GM19023 (cell line): ENCODE data around the gene CYB561.
"Not testable (repeated sequence)": the region's sequence is repeated elsewhere in the genome, so short reads cannot be mapped to it uniquely, and the experiment has no call there.

Experiments
- ATAC-seq: cut with Tn5 transposase; IDR thresholded peaks from one replicate; pipeline ENCODE4 v1.9.1; 2021; ENCODE audit warnings: mild to moderate bottlenecking, moderate library complexity; ENCODE audit not compliant: unreplicated experiment

The CYB561 gene

DNA sequence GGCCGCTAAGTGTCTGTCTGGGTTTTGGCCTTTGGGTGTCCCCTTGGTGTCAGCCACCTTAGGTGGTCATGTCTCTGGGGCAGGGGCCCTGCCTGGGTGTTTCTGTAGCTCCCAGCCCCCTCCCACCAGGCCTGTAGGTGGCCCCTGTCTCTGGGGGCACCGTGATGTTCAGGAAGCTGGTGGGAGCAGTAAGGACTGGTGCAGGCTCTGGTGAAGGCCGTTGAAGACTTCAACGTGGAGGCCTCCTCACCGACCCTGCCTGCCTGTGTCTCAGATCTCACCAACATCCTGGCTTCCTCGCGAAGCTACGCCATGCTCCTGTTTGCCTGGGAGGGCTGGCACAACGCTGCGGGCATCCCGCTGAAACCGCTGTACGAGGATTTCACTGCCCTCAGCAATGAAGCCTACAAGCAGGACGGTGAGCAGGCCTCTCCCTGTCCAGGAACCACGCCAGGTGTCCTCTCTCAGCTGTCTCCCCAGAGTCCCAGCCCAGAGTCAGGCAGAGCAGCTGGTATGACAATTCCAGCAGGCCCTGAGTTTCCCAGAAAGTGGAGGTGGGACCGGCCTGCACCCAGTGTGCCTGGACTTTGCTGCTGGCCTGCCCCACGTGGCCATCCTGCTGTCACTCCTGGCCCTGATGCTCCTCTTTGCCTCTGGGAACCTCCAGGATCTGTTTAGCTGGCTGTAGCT, 33.5 kb upstream of the CYB561 start:
- no peak for ATAC-seq

DNA sequence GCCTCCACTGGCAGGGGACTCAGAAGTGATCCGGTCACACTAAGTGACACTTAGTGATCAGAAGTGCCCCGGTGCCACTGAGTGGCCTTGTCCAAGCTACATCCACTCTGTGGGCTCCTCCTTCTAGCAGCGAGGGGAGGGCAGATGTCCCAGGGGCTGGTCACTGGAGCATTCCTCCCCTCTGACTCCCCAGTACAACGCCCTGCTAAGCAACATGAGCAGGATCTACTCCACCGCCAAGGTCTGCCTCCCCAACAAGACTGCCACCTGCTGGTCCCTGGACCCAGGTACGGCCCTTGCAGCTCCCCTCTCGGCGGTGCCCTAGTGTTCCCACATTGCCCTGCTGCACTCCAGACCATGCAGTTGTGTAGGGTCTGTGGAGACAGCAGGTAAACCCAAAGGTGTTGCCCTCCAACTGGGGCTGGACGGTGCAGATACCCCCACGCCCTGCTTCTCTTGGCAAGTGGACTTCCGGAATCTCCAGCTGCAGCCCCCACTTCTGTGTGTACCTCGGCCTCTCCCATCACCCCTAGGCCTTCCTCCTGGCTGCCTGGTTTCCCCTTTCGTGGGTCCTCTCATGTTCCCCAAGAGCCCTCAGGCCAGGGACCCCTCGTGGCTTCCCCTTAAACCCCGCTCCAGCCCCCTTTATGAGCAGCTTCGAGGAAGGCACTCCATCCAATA, 32.8 kb upstream of the CYB561 start:
- peak; percentile 65 for ATAC-seq

DNA sequence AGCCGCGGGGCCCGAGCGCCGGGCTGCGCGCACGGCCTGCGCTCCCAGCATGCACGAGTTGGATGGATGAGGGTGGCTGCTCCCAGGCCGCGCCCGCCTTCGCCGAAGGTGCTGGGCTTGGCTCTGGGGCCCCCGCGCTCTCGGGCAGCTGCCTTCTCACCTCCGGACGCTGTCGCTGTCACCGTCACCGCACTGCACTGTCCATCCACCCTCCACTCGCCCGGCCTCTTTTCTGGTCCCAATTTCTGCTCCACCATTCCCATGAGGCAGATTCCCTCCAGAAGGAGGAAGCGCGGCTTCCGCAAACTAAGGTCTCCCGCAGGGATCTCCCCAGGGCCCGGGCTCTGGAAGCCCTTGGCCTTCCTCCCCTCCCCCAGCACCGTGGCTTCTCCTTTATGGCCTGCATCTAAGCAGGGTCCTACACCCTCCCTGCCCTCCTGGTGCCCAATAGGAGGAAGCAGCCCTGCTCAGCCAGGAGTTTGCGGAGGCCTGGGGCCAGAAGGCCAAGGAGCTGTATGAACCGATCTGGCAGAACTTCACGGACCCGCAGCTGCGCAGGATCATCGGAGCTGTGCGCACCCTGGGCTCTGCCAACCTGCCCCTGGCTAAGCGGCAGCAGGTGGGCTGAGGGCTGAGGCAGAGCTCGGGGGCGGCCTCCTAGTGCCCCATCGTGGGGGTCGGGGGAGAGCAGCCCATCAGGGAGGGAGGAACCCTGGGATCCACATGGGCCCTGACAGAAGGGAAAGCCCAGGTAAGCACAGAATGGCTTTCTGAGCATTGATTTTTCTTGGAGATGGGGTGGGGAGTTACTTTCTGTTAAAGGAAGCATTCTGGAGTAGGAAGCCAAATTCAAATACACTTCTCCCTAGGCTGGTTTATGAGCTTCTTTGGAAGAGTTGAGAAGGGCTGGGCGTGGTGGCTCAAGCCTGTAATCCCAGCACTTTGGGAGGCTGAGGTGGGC, 31.7 kb upstream of the CYB561 start:
- ATAC-seq = no peak

DNA sequence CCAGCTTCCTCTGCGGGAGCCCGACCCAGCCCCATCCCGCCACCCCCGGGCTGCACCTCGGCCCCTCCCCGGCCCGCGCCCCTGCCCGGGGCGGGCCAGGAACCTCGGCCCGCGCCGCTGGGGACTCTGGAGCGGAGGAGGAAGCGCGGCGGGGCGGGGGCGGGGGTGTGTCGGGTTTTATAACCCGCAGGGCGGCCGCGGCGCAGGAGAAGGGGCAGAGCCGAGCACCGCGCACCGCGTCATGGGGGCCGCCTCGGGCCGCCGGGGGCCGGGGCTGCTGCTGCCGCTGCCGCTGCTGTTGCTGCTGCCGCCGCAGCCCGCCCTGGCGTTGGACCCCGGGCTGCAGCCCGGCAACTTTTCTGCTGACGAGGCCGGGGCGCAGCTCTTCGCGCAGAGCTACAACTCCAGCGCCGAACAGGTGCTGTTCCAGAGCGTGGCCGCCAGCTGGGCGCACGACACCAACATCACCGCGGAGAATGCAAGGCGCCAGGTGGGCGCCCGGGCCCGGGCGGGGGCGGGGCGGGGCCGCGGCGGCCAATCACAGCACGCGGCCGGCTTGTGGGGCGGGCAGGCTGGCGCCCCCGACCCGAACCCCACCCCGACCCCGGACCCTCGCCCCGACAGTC, 30.9 kb upstream of the CYB561 start, which contains the start of gene ACE:
Gene ACE, plus strand, starts transcription at position 208 of the 626 bp plus-strand sequence. Its CDS starts 34 bp downstream, at position 242.
- no peak for ATAC-seq

DNA sequence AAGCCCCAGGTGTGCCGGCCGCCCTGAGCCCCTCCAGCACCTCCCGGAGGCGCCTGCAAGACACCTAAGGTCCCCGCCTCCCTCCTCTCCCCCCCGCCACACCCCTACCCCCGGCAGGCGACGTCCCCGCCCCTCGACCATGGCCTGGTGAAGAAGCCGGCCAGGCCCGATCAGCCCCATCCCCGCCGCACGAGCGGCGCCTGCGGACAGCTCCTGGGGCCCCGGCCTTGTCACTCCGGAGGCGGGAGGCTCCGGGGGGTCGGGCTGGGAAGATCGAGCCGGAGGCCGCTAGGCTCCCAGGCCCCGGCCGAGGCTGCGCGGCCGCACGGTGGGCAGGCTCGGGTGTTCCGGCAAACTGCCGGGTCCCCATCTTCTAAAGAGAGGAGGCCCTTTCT, 30.4 kb upstream of the CYB561 start:
- ATAC-seq = no peak

DNA sequence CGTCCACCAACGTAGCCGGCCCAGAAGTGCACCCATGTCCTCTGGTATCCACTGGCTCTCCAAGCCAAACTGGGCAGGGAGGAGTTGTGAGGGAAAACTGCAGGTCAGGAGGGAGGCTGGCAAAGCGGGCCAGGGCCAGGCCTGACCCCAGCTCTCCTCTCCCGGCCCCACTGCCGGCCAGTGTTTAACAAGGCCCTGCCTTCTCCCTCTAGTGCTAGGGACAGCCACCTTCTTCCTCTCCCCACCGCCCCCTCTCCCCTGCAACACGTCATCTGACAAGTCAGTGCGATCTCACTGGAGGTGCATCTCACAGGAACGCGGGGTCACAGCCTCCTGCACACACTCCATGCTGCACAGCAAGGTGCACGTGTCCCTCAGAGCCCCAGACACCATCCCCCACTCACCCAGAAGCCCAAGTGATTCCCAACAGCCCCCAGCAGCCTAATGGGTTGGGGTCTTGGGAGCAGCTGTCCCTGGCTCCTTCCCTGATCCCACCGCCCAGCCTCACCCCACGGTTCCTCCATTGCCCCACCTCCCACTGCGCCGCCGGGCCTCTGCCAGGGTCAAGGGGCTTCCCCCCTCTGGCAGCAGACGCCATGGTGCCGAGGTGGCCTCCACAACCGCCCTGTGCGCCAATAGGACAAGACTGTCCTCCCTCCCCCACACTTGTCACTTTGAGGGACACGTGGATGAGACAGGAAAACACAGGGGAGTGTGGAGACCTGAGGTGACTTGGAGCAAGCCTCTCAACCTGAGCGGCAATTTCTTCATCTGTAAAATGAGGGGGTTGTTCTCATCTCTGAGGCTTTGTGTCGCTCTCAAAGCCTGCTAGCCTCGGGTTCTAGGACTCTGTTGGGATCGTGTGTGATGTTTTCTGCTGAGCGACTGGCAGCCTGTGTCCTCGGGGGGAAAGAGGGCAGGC, 29.6 kb upstream of the CYB561 start:
- no peak for ATAC-seq

DNA sequence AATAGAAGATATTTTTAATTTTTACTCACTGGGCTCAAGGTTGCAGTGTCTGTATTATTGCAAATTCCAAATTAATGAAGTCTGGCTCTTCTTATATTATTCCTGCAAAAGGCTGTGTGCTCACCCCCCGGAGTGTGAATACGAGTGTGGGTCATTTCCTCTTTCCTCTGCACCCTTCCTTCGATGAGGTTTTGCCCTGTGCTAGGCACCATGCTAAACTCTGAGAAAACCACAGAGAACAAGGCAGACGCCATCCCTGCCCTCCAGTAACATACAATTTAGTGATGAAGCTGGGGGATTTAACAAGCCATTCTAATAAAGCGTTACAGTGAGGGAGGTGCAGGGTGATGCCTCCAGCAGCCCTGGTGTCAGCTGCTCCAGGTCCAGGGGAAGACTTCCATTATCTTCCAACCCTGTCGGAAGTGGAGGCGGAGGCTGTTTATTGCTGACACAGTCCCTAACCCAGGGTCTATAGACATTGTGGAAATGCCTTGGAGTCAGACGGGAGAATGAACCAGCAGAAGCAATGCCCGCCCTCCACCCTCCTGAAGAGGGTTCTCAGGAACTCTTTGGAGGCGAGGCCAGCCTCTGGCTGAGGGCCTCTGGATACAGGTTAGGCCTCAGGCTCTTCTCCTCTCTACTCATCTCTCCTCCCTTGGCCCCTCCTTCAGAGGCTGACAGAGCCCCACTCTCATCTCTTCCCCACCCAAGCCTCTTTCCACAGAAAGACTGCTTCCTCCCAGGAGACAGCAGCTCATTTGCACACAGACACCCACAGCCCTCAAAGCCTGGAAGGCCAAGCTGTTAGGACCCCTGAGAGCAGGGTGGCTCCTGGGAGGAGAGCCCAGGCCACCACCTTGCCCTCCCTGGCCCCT, 28.7 kb upstream of the CYB561 start:
- no peak for ATAC-seq

DNA sequence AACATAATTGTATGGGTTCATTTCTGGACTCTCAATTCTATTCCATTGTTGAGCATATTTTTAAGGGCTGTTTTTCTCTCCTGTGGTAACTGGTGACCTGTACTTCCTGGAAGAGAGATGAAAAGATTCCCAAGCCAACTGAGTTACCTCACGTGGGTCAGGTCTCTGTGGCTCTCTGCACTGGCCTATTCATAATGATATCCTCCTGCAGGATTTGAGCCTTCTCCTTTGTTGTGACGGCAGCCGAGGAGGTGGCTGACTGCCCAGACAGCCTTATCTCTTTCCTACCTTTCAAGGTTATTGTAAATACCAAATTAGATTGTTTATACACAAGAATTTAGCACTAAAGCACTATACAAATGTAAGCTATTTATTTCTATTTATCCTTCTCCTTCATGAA, 28.1 kb upstream of the CYB561 start:
- ATAC-seq = no peak

DNA sequence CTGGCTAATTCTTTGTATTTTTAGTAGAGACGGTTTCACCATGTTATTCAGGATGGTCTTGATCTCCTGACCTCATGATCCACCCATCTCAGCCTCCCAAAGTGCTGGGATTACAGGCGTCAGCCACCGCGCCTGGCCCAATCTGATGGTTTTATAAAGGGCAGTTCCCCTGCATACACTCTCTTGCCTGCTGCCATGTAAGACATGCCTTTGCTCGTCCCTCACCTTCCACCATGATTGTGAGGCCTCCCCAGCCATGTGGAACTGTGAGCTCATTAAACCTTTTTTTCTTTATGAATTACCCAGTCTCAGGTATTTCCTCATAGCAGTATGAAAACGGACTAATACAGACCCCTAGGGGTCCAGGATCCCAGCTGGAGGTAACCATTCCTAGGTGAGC, 22.0 kb upstream of the CYB561 start:
- ATAC-seq = not testable (repeated sequence)

DNA sequence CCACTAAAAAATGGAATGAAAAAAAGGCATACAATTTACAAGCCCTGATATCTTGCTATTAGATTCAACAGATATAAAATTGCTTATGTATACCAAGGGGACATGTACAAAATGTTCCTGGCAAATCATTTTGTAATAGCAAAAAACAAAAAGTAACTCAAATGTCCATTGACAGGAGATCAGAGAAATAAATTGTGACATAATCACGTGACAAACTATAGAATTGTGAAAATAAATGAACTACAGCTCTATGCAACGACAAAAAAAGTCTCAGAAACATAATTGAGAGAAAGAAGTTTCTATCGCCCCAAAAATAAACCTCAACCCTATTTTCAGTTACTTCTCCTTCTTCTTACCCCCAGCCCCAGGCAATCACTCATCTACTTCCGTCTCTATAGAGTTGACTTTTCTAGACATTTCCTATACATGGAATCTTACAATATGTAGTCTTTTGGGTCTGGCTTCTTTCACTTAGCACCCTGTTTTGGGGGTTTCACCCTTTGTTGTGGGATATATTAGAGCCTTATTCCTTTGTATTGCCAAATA, 18.7 kb upstream of the CYB561 start:
- ATAC-seq = no peak

DNA sequence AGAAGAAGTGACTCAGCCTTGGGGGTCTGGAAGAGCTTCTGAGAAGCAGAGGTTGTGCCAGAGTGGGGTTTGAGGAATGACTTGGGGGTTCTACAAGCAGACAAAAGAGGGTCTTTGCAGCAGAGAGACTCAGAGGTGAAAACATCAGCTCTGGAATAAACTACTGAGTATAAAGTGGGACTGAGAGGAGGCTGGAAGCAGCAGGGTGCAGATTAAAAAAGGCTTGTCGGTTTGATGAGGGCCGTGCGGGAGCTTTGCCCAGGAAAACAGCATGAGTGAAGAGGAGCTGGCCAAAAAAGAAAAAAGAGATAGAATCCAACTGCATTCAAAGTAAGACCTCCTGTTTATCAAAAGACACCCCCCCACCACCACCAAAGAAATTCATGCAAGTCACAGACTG, 17.7 kb upstream of the CYB561 start:
- no peak for ATAC-seq

DNA sequence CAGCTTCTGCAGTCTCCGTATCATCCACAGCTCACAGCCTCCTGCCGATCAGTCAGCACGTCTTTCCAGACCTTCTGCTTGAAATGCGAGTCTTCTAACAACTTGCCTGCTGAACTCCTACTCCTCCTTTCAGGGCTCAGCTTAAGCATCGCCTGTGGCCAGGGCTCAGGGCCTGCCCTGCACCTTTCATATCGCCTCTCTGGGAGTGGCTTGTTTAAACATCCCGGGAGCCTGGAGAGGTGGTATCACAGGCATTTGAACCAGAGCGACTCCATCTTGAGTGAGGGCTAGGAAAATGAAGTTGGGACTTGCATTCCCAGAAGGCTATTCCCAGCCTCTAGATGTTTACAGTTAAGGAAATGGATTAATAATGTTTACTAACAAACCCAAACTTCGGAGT, 13.9 kb upstream of the CYB561 start:
- ATAC-seq = no peak

DNA sequence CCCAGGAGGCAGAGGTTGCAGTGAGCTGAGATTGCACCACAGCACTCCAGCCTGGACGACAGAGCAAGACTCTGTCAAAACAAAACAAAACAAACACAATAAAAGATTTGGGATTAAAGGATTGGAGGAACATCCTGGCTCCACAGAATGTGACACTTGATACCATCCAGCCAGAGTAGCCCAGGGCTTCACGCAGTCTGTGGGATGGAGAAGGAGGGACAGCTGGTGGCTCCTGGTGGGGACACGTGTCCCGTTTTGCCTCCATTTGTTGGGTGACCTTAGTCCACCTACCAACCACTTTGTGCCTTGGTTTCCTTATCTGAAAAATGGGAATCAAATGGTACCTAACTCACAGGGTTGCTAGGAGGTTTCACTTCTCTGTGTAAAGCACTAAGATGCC, 12.4 kb upstream of the CYB561 start:
- ATAC-seq = no peak

DNA sequence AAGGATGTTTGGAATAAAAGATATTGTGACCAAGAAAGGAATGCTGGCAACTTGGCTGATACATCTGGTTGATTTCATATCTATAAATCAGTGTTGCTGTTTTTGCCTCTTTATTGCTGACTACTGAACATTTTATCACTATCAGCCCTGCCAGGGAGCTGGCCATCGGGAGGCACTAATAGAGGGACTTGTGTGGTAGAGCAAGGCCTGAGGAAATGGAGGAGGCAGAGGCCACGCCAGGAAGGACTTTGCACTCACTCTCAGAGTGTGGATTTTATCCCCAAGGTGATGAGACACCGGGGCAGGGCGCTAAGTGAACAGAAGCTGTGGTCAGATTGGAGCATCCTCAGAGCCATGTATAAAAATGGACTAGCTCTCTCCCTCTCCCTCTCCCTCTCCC, 9.3 kb upstream of the CYB561 start:
- ATAC-seq = no peak

DNA sequence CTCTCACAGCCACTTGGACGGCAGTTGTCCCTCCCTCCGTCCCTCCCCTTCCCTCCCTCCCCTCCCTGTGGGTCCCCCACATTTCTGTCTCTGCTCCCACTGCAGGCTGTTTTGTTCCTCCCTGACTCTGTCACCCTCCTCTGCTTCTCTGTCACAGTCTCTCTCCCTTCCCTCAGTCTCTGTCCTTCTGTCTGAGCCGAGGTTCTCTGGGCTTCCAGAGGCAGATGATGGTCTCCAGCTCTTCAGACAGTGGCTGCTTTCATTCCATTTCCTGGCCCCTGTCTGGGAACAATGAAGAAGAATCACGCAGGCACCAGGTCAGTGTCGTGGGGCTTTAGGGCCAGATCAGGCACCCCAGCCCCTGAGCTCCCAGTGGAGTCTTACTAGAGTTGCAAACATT, 8.8 kb upstream of the CYB561 start:
- no peak for ATAC-seq

DNA sequence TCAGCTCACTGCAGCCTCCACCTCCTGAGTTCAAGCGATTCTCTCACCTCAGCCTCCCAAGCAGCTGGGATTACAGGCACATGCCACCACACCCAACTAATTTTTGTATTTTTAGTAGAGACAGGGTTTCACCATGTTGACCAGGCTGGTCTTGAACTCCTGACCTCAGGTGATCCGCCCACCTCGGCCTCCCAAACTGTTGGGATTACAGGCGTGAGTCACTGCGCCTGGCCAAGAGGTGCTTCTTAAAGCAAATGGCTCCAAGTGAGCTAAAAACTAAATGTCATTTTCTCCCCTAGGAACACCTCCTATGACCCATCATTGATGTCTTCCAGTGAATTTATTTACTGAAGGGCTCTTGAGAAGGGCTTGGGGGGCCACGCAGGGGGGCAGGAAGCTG, 8.3 kb upstream of the CYB561 start:
- ATAC-seq = not testable (repeated sequence)

DNA sequence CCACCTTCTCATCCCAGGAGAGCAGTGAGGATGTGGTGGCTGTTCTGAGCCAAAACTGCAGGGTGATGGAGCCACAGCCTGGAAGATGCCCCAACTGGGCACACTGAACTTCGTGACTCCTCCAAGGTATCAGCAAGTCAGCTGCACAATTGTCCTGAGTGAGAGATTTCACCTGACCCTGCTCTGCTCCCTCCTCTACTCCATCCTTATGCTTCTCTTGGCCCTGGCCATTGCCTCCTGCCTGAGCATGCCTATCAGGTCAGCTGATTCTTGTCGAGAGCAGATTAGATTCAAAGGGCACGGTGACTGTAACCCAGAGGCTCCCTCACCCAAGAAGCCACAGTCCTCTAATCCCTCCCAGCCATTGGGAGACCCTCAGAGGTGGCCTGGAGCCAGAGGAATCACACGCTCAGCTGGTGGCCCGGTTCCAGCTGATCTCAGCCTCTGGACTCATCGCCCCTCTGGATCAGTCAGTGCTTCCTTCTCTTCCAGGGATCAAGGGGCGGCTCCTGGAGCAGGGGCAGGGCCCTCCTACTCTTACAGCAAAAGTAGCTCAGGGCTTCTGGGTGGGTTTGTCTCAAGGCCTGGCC, 7.0 kb upstream of the CYB561 start:
- no peak for ATAC-seq
